CD14-positive monocyte (primary cell): ENCODE data around the gene CECR2. TPM values are rescaled to one million over a fixed set of nuclear protein-coding genes. Genes with fewer than 3 reads are reported as not detected.
A peak's percentile ranks its signal among the peaks of the same experiment; 100 is the strongest.

ENCODE experiments used
- DNase-seq, 3 donors: peaks; one replicate each; pipeline ENCODE4 v3.0.0-alpha.2; 2011 to 2022
- H2AFZ ChIP-seq: 2 replicates; pipeline ENCODE4 v1.6.0; 2012; ENCODE audit warnings: mild to moderate bottlenecking, low read depth, low read length, inconsistent platforms; ENCODE audit not compliant: insufficient read depth, poor library complexity, severe bottlenecking
- H3K27ac ChIP-seq, 2 donors: 1 replicate in 1 of 2; 2 replicates in 1 of 2; pipeline ENCODE4 v1.5.1; 2012 to 2013; ENCODE audit warnings: low read length in 2 of 2, control low read depth in 1 of 2, inconsistent platforms in 1 of 2, low read depth in 1 of 2, mild to moderate bottlenecking in 1 of 2
- H3K27me3 ChIP-seq, 2 donors: one replicate each; pipeline versions ENCODE4 v1.6.0 to v1.6.1; 2011 to 2013; ENCODE audit warnings: low read length in 2 of 2; ENCODE audit not compliant: control insufficient read depth in 2 of 2, insufficient read depth in 2 of 2
- H3K36me3 ChIP-seq, 2 donors: replicated peaks in 1 of 2; 1 replicate in 1 of 2; 2 replicates in 1 of 2; pipeline versions ENCODE4 v1.5.1 to v1.6.1; 2012 to 2013; ENCODE audit warnings: low read length in 2 of 2, control low read depth in 1 of 2, inconsistent platforms in 1 of 2, mild to moderate bottlenecking in 1 of 2; ENCODE audit not compliant: insufficient read depth in 2 of 2, control insufficient read depth in 1 of 2
- H3K4me1 ChIP-seq, 2 donors: 1 replicate in 1 of 2; 2 replicates in 1 of 2; pipeline versions ENCODE4 v1.5.1 to v1.6.1; 2012 to 2013; ENCODE audit warnings: low read length in 2 of 2, control low read depth in 1 of 2, inconsistent platforms in 1 of 2, mild to moderate bottlenecking in 1 of 2, moderate library complexity in 1 of 2; ENCODE audit not compliant: insufficient read depth in 2 of 2, control insufficient read depth in 1 of 2
- H3K4me2 ChIP-seq: replicated peaks from 2 replicates; pipeline ENCODE3; 2012; ENCODE audit warnings: low read length, moderate library complexity, mild to moderate bottlenecking; ENCODE audit not compliant: poor library complexity, severe bottlenecking; ENCODE audit errors: extremely low read depth
- H3K4me3 ChIP-seq, 3 experiments: fragments of 200-600 bp in 1 of 3; sonication (generic) in 1 of 3; replicated peaks in 1 of 3; 1 replicate in 2 of 3; 2 replicates in 1 of 3; pipeline ENCODE4 v1.5.1; 2011 to 2013; ENCODE audit warnings: low read length in 3 of 3, mild to moderate bottlenecking in 3 of 3, control low read depth in 2 of 3, low read depth in 2 of 3, inconsistent platforms in 1 of 3, moderate library complexity in 1 of 3
- H3K79me2 ChIP-seq: 2 replicates; pipeline ENCODE4 v1.6.0; 2012; ENCODE audit warnings: mild to moderate bottlenecking, control low read depth, inconsistent platforms, low read length, moderate library complexity; ENCODE audit not compliant: insufficient read depth
- H3K9ac ChIP-seq: 2 replicates; pipeline ENCODE4 v1.6.0; 2017; ENCODE audit warnings: low read length, mild to moderate bottlenecking; ENCODE audit not compliant: insufficient read depth, poor library complexity, severe bottlenecking
- H3K9me3 ChIP-seq, 2 donors: replicated peaks in 1 of 2; 1 replicate in 1 of 2; 2 replicates in 1 of 2; pipeline versions ENCODE4 v1.5.1 to v1.6.1; 2012 to 2013; ENCODE audit warnings: low read length in 2 of 2, control low read depth in 1 of 2; ENCODE audit not compliant: control insufficient read depth in 1 of 2, insufficient read depth in 1 of 2
- H4K20me1 ChIP-seq: 2 replicates; pipeline ENCODE4 v1.6.0; 2012; ENCODE audit warnings: mild to moderate bottlenecking, low read length, control low read depth, moderate library complexity; ENCODE audit not compliant: insufficient read depth
- H3K27ac Mint-ChIP-seq, 7 donors: one replicate each; pipeline ENCODE4 v1.8.0; 2020; ENCODE audit warnings: mild to moderate bottlenecking in 7 of 7, mixed read lengths in 7 of 7, moderate library complexity in 6 of 7, inconsistent platforms in 2 of 7
- H3K27me3 Mint-ChIP-seq, 3 donors: one replicate each; pipeline ENCODE4 v1.8.0; 2021 to 2022; ENCODE audit warnings: low read depth in 3 of 3, mild to moderate bottlenecking in 3 of 3, mixed read lengths in 3 of 3, moderate library complexity in 3 of 3, inconsistent platforms in 1 of 3
- H3K36me3 Mint-ChIP-seq, 2 donors: one replicate each; pipeline ENCODE4 v1.8.0; 2020; ENCODE audit warnings: mixed read lengths in 2 of 2, inconsistent platforms in 1 of 2, mild to moderate bottlenecking in 1 of 2
- H3K4me1 Mint-ChIP-seq: one replicate; pipeline ENCODE4 v1.8.0; 2020; ENCODE audit warnings: mild to moderate bottlenecking, mixed read lengths
- H3K4me3 Mint-ChIP-seq, 2 donors: one replicate each; pipeline ENCODE4 v1.8.0; 2020; ENCODE audit warnings: mild to moderate bottlenecking in 2 of 2, mixed read lengths in 2 of 2, moderate library complexity in 1 of 2
- H3K9me3 Mint-ChIP-seq, 7 donors: one replicate each; pipeline ENCODE4 v1.8.0; 2020 to 2022; ENCODE audit warnings: mixed read lengths in 7 of 7, mild to moderate bottlenecking in 6 of 7, moderate library complexity in 6 of 7, inconsistent platforms in 2 of 7
- CTCF ChIP-seq: fragments of 200-600 bp; IDR thresholded peaks from one replicate; pipeline ENCODE4 v1.8.0; 2022; ENCODE audit warnings: antibody characterized with exemption, mild to moderate bottlenecking
- WGBS: methylation state at CpG from one replicate; pipeline ENCODE4 v1.1.5; 2013; ENCODE audit warnings: missing lambda C conversion rate; ENCODE audit not compliant: insufficient coverage; 5-methylcytosine and 5-hydroxymethylcytosine counted together
- intact Hi-C, 2 donors: fragments of 100-400 bp; cut with micrococcal nuclease; formaldehyde crosslinking; loops; one replicate each; pipeline versions ENCODE4 v1.15.0 to v1.15.1; 2023
- polyA plus RNA-seq, 3 donors: library from polyadenylated mRNA; depleted of rRNA in 1 of 3; unstranded in 2 of 3; stranded (reverse) in 1 of 3; fragments of 300-500 nt in 2 of 3; fragments of >200 nt in 1 of 3; fragmentation: Illumina TruSeq in 2 of 3; gene quantifications; 1 replicate in 2 of 3; 2 replicates in 1 of 3; pipeline ENCODE4 v1.2.3, GENCODE V29; 2012 to 2021

The CECR2 gene
- polyA plus RNA-seq, 3 donors, result 0.02 to 0.29 (median 0.24) TPM

- Histone ChIP-seq H3K79me2 (no peaks in the 10 kb centered on the region), H3K9me3 (no peaks in the 10 kb centered on the region), H4K20me1 (no peaks in the 10 kb centered on the region), H3K4me3 (no peak overlapping the region), H2AFZ (no peak overlapping the region), H3K9ac (no peak overlapping the region), H3K27me3 (peaks cover 0 to 3% of the 10 kb centered on the region in 2 donors), H3K36me3 (no peaks in the 10 kb centered on the region), H3K4me2 (no peak overlapping the region), H3K27ac (no peak overlapping the region), H3K4me1 (no peaks in the 10 kb centered on the region)
- Mint-ChIP-seq H3K9me3 (peaks cover 0 to 4% (median 0%) of the 10 kb centered on the region in 7 donors), H3K4me3 (no peak overlapping the region), H3K27me3 (peaks cover 5 to 14% (median 11%) of the 10 kb centered on the region in 3 donors), H3K36me3 (no peaks in the 10 kb centered on the region), H3K27ac (peak overlapping the region in 1 of 7 donors; percentile 58), H3K4me1 (no peaks in the 10 kb centered on the region)
- intact Hi-C loops, result no loop called here
- DNase-seq, result no peak
- TF ChIP-seq CTCF, result no peak
- WGBS, result no CpG with 5 or more reads among the region's 4 CpGs
Measured at GRCh38 chr22:17346578-17346977, 22.7 kb upstream of the CECR2 start.

GRCh38 chr22:17347724-17348123, 21.5 kb upstream of the CECR2 start:
- Histone ChIP-seq H4K20me1 (no peaks in the 10 kb centered on the region), H3K9ac (no peak overlapping the region), H3K36me3 (no peaks in the 10 kb centered on the region), H2AFZ (no peak overlapping the region), H3K79me2 (no peaks in the 10 kb centered on the region), H3K4me3 (no peak overlapping the region), H3K27me3 (peaks cover 0 to 3% of the 10 kb centered on the region in 2 donors), H3K4me2 (no peak overlapping the region), H3K27ac (no peak overlapping the region), H3K4me1 (no peaks in the 10 kb centered on the region), H3K9me3 (no peaks in the 10 kb centered on the region)
- DNase-seq, result no peak
- Mint-ChIP-seq H3K4me3 (no peak overlapping the region), H3K27ac (peak overlapping the region in 1 of 7 donors; percentile 41), H3K36me3 (no peaks in the 10 kb centered on the region), H3K4me1 (no peaks in the 10 kb centered on the region), H3K9me3 (peaks cover 0 to 4% (median 0%) of the 10 kb centered on the region in 7 donors), H3K27me3 (peaks cover 5 to 13% (median 11%) of the 10 kb centered on the region in 3 donors)
- intact Hi-C loops, result no loop called here
- 97% methylated on average over 7 of the region's 11 CpGs for WGBS
- TF ChIP-seq CTCF, result no peak
